Neural crest cell (in vitro differentiated cells): ENCODE results near the gene MARCHF9. TPM values are rescaled to one million over a fixed set of nuclear protein-coding genes. Genes with fewer than 3 reads are reported as not detected.
A peak's percentile ranks its signal among the peaks of the same experiment; 100 is the strongest.

Experiments used
- DNase-seq: peaks from one replicate; pipeline ENCODE4 v3.0.0; 2021; ENCODE audit warnings: low read depth, mixed read lengths, low spot score
- H3K27ac Mint-ChIP-seq: one replicate; pipeline ENCODE4 v1.8.0; 2021; ENCODE audit warnings: mild to moderate bottlenecking, mixed read lengths; ENCODE audit not compliant: unreplicated experiment
- H3K27me3 Mint-ChIP-seq: 2 replicates; pipeline ENCODE4 v1.8.0; 2021; ENCODE audit warnings: low read depth, mild to moderate bottlenecking, mixed read lengths
- H3K36me3 Mint-ChIP-seq: 2 replicates; pipeline ENCODE4 v1.8.0; 2021; ENCODE audit warnings: low read depth, mild to moderate bottlenecking, mixed read lengths
- H3K4me1 Mint-ChIP-seq: 2 replicates; pipeline ENCODE4 v1.8.0; 2021; ENCODE audit warnings: mixed read lengths
- H3K4me3 Mint-ChIP-seq: one replicate; pipeline ENCODE4 v1.8.0; 2021; ENCODE audit warnings: mild to moderate bottlenecking, mixed read lengths
- H3K9me3 Mint-ChIP-seq: 2 replicates; pipeline ENCODE4 v1.8.0; 2021; ENCODE audit warnings: mixed read lengths
- CTCF ChIP-seq: fragments of 200-600 bp; sonication (generic); conservative IDR thresholded peaks from 2 replicates; pipeline ENCODE4 v1.5.0; 2021; ENCODE audit warnings: antibody characterized with exemption, mild to moderate bottlenecking
- total RNA-seq: library from RNA; stranded (reverse); gene quantifications from 2 replicates; pipeline ENCODE4 v1.2.1, GENCODE V29; 2021

The MARCHF9 gene
- total RNA-seq, 1 donor from 2014 or later, result 18.8 TPM

GRCh38 chr12:57732270-57732669, 22.6 kb upstream of the MARCHF9 start:
- no peak for DNase-seq
- TF ChIP-seq CTCF, result no peak
- Mint-ChIP-seq H3K9me3 (no peaks in the 10 kb centered on the region), H3K27ac (no peak overlapping the region), H3K4me3 (no peak overlapping the region), H3K4me1 (peaks cover 17% of the 10 kb centered on the region), H3K27me3 (peaks cover 100% of the 10 kb centered on the region), H3K36me3 (peaks cover 2% of the 10 kb centered on the region)

- Mint-ChIP-seq H3K27ac (no peak overlapping the region), H3K36me3 (peaks cover 2% of the 10 kb centered on the region), H3K4me3 (no peak overlapping the region), H3K4me1 (peaks cover 13% of the 10 kb centered on the region), H3K27me3 (peaks cover 95% of the 10 kb centered on the region), H3K9me3 (no peaks in the 10 kb centered on the region)
- TF ChIP-seq CTCF, result no peak
- DNase-seq, result no peak
Measured at GRCh38 chr12:57732726-57733593, 21.9 kb upstream of the MARCHF9 start.

GRCh38 chr12:57733928-57734327, 21.0 kb upstream of the MARCHF9 start:
- H3K4me3 Mint-ChIP-seq, result no peak overlapping the region
- no peak for TF ChIP-seq CTCF
- DNase-seq, result no peak
- no peaks in the 10 kb centered on the region for H3K9me3 Mint-ChIP-seq
- H3K4me1 Mint-ChIP-seq, result peaks cover 15% of the 10 kb centered on the region
- H3K36me3 Mint-ChIP-seq, result peaks cover 2% of the 10 kb centered on the region
- H3K27ac Mint-ChIP-seq, result no peak overlapping the region
- peaks cover 91% of the 10 kb centered on the region for H3K27me3 Mint-ChIP-seq

GRCh38 chr12:57734591-57734990, 20.3 kb upstream of the MARCHF9 start:
- Mint-ChIP-seq H3K4me3 (peak overlapping the region; percentile 47), H3K27me3 (peaks cover 91% of the 10 kb centered on the region), H3K9me3 (no peaks in the 10 kb centered on the region), H3K4me1 (peaks cover 21% of the 10 kb centered on the region), H3K27ac (no peak overlapping the region), H3K36me3 (no peaks in the 10 kb centered on the region)
- no peak for TF ChIP-seq CTCF
- DNase-seq, result no peak

- peaks cover 91% of the 10 kb centered on the region for H3K27me3 Mint-ChIP-seq
- no peaks in the 10 kb centered on the region for H3K36me3 Mint-ChIP-seq
Measured at GRCh38 chr12:57735198-57735855, 19.6 kb upstream of the MARCHF9 start.

More at GRCh38 chr12:57735198-57735855, 19.6 kb upstream of the MARCHF9 start:
- Mint-ChIP-seq H3K27ac (peak overlapping the region; percentile 62), H3K4me1 (peaks cover 21% of the 10 kb centered on the region), H3K9me3 (no peaks in the 10 kb centered on the region), H3K4me3 (peak overlapping the region; percentile 47)
- TF ChIP-seq CTCF, result no peak
- no peak for DNase-seq
